Measurements from ENCODE around the gene PTGFR.

Gene PTGFR

GRCh38 chr1:78490861-78491450, at the start of gene PTGFR:
PTGFR (plus strand) TSS chr1:78490974; CDS start chr1:78492744, 1,770 bp downstream.
- in situ Hi-C loops (cut with MboI; ENCODE audit: low pct_unique_long_range_greater_than_20kb, low sequenced_read_pairs), result no loop called here
- no peak for DNase-seq

DNA sequence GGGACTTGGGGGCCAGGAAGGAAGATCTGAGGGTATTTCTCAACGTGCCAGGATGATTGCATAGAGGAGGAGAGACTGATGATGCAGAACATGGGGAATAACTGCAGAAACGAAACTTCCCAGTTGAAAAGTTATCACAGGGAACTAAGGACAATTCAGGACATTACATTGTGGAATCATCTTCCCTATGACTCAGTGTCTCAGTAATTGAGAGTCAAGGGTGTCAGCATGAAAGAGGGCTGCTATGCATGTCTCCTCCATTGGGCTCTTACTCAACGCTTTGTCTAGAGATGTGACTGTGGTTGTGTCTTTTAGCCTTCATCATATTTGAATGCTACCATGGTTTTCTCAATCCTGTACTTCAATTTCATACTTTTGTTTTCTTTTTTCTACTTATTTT, 48.9 kb upstream of the PTGFR start:
- no peak for DNase-seq
- in situ Hi-C loops (cut with MboI; ENCODE audit: low pct_unique_long_range_greater_than_20kb, low sequenced_read_pairs), result no loop called here

DNA sequence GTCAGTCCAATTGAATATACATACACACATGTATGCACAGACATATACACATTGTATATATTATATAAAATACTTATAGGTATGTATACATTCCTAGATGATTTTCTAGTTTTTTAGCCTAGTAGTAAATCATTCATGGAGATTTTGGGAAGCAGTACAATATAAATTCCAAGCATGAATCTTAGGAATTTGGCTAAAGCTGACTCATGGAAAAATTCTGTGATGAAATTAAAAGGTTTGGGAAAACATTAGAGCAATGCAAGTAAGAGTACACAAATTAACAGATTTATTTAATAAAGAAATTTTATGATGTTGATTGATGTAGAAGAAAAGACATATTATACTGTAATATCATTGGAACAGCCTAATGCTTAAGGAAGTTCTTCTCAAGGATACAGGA, 43.7 kb upstream of the PTGFR start:
- in situ Hi-C loops (cut with MboI; ENCODE audit: low pct_unique_long_range_greater_than_20kb, low sequenced_read_pairs), result no loop called here

GRCh38 chr1:78464449-78464891, 26.3 kb upstream of the PTGFR start:
- in situ Hi-C loops (cut with MboI; ENCODE audit: low pct_unique_long_range_greater_than_20kb, low sequenced_read_pairs), result no loop called here
- DNase-seq, result no peak

More for the DNA sequence above, 43.7 kb upstream of the PTGFR start:
- DNase-seq, result no peak

DNA sequence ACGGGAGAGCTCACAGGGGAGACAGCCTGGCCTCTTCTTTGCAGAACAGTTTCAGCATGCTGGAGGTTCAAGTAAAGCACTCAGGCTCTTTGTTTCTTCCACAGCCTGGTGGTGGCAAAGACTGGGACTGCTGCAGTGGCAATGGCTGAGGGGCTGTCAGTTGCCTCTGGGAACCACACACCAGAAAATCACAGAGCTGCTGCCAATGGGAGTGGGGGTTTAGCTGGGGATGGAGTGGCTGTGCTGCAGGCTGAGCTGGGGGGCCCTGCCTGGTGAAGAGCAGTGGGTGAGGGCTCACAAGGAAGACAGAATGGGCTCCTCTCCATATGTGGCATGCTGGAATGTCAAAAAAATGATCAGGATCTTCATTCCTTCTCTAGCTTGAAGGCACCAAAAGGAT, 25.6 kb upstream of the PTGFR start:
- no peak for DNase-seq
- in situ Hi-C loops (cut with MboI; ENCODE audit: low pct_unique_long_range_greater_than_20kb, low sequenced_read_pairs), result no loop called here

GRCh38 chr1:78468521-78468920, 22.3 kb upstream of the PTGFR start:
- in situ Hi-C loops (cut with MboI; ENCODE audit: low pct_unique_long_range_greater_than_20kb, low sequenced_read_pairs), result no loop called here

DNA sequence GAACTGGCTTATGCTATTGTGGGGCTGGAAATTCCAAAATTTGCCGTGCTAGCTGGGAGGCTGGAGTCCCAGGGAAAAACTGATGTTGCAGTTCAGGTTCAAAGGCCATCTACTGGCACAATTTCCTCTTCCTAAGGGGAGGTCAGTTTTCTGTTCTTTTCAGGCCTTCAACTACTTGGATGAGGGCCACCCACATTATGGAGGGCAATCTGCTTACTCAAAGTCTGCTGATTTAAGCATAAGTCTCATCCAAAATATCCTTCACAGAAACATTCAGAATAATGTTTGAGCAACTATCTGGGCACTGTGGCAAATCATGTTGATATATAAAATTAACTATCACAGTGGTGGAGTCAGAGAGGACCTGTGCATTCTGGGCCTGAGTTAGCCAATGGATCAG, 21.2 kb upstream of the PTGFR start:
- no peak for DNase-seq
- in situ Hi-C loops (cut with MboI; ENCODE audit: low pct_unique_long_range_greater_than_20kb, low sequenced_read_pairs), result no loop called here

More at GRCh38 chr1:78468521-78468920, 22.3 kb upstream of the PTGFR start:
- DNase-seq, result no peak

DNA sequence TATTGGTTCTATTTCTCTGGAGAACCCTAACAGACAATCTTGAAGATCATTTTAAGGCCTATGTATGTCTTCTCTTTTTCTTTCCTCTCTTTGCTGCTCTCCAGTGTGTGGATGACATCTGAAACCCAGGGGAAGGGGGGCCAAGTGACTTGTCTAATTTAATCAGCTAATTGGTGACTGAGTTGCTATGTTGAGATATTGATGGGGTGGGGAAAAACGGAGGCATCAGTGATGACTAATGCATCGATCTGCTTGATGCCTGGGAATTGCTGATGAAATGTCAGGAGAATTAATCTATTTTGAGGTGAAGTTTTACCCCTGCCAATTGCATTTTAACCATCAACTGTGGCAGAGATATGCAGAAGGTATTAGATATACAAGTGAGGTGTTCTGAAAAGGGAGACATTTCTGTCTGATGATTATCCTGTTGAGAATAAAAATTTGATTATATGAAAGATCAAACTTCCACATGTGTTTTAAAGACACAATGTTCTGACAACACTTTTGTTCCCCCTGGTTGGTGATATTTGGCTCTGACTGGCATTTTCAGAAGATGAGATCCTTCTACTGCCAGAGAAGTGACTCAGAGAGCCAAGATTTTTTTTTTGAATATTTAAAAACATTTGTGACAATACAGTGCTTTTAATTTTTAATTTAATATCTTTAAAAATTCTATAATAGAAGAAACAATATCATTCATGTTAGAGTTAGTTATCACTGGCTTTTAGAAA, 18.7 kb upstream of the PTGFR start:
- no peak for DNase-seq
- in situ Hi-C loops (cut with MboI; ENCODE audit: low pct_unique_long_range_greater_than_20kb, low sequenced_read_pairs), result no loop called here

GRCh38 chr1:78472851-78473496, 17.8 kb upstream of the PTGFR start:
- in situ Hi-C loops (cut with MboI; ENCODE audit: low pct_unique_long_range_greater_than_20kb, low sequenced_read_pairs), result no loop called here
- DNase-seq, result no peak

GRCh38 chr1:78474092-78474491, 16.7 kb upstream of the PTGFR start:
- DNase-seq, result no peak

GRCh38 chr1:78475888-78476610, 14.7 kb upstream of the PTGFR start:
- in situ Hi-C loops (cut with MboI; ENCODE audit: low pct_unique_long_range_greater_than_20kb, low sequenced_read_pairs), result no loop called here
- no peak for DNase-seq

More at GRCh38 chr1:78474092-78474491, 16.7 kb upstream of the PTGFR start:
- in situ Hi-C loops (cut with MboI; ENCODE audit: low pct_unique_long_range_greater_than_20kb, low sequenced_read_pairs), result no loop called here

- no peak for DNase-seq
- in situ Hi-C loops (cut with MboI; ENCODE audit: low pct_unique_long_range_greater_than_20kb, low sequenced_read_pairs), result no loop called here
Measured at GRCh38 chr1:78483903-78484302, 6.9 kb upstream of the PTGFR start.

DNA sequence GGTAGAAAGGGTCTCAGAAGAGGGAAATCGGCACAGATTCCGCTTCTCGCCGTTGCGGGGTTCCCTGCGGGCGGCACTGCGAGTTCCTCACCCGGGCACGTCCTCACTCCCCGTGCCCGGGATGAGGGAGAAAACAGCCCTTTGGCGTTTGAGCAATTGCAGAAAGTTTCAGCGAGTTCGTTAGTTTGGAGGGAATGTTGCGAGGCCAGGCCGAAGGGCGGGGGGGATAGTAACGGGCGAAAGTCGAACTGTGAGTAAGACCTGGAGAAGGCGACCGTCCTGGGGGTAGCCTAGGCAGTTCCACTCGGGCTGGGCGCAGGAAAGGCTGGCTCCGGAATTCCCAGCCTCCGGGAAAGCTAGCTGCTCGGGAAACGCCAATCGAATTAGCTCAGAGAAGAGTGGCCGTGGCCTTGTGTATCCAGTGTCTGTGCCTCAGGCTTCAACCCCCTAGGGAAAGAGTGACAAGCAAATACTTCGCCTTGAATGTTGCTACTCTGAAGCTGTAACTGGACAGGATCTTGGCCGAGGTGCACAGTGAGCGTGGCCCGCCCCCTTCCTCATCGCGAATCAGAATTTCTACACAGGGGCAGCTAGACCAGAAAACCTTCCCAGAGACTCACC, 787 bp downstream of the PTGFR start:
- no peak for DNase-seq

GRCh38 chr1:78492386-78492950, 1.7 kb downstream of the PTGFR start:
- in situ Hi-C loops (cut with MboI; ENCODE audit: low pct_unique_long_range_greater_than_20kb, low sequenced_read_pairs), result no loop called here
- no peak for DNase-seq

More for the DNA sequence above, 787 bp downstream of the PTGFR start:
- in situ Hi-C loops (cut with MboI; ENCODE audit: low pct_unique_long_range_greater_than_20kb, low sequenced_read_pairs), result no loop called here

- DNase-seq, result no peak
- in situ Hi-C loops (cut with MboI; ENCODE audit: low pct_unique_long_range_greater_than_20kb, low sequenced_read_pairs), result no loop called here
Measured at GRCh38 chr1:78493451-78493850, 2.7 kb downstream of the PTGFR start.

GRCh38 chr1:78497201-78497600, 6.4 kb downstream of the PTGFR start:
- in situ Hi-C loops (cut with MboI; ENCODE audit: low pct_unique_long_range_greater_than_20kb, low sequenced_read_pairs), result no loop called here
- DNase-seq, result no peak

- DNase-seq, result no peak
- in situ Hi-C loops (cut with MboI; ENCODE audit: low pct_unique_long_range_greater_than_20kb, low sequenced_read_pairs), result no loop called here
Measured at GRCh38 chr1:78500529-78500928, 9.8 kb downstream of the PTGFR start.

GRCh38 chr1:78501203-78501602, 10.4 kb downstream of the PTGFR start:
- in situ Hi-C loops (cut with MboI; ENCODE audit: low pct_unique_long_range_greater_than_20kb, low sequenced_read_pairs), result no loop called here
- no peak for DNase-seq

DNA sequence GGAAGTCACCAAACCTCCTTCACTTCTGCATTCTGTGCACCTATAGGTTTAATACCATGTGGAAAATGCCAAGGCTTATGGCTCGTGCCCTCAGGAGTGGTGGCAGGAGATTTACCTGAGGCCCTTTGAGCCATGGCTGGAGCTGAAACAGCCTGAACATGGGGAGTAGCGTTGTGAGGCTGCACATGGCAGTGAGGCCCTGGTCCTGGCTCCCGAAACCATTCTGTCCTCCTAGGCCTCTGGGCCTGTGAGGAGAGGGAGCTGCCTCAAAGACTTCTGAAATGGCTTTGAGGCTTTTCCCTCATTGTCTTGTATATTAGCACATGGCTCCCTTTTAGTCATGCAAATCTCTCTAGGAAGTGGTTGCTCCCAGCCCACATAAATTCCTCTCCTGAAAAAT, 20.6 kb downstream of the PTGFR start:
- in situ Hi-C loops (cut with MboI; ENCODE audit: low pct_unique_long_range_greater_than_20kb, low sequenced_read_pairs), result no loop called here
- DNase-seq, result no peak
